ENCODE results near the gene AUTS2. TPM values are rescaled to one million over a fixed set of nuclear protein-coding genes. Genes with fewer than 3 reads are reported as not detected.
A peak's percentile ranks its signal among the peaks of the same experiment; 100 is the strongest.

The AUTS2 gene
- total RNA-seq, 1 donor from 2014 or later = 125 TPM

GRCh38 chr7:69968969-69969556 lies 370.8 kb downstream of the AUTS2 start:
- peaks cover 35% of the 10 kb centered on the region for H3K4me1 Mint-ChIP-seq (ENCODE audit: low read depth)
- H3K9me3 Mint-ChIP-seq (ENCODE audit: low read depth) = no peaks in the 10 kb centered on the region
- peak overlapping the region; percentile 41 for H3K4me3 Mint-ChIP-seq (ENCODE audit: low read depth)
- TF ChIP-seq, protein P1, sequence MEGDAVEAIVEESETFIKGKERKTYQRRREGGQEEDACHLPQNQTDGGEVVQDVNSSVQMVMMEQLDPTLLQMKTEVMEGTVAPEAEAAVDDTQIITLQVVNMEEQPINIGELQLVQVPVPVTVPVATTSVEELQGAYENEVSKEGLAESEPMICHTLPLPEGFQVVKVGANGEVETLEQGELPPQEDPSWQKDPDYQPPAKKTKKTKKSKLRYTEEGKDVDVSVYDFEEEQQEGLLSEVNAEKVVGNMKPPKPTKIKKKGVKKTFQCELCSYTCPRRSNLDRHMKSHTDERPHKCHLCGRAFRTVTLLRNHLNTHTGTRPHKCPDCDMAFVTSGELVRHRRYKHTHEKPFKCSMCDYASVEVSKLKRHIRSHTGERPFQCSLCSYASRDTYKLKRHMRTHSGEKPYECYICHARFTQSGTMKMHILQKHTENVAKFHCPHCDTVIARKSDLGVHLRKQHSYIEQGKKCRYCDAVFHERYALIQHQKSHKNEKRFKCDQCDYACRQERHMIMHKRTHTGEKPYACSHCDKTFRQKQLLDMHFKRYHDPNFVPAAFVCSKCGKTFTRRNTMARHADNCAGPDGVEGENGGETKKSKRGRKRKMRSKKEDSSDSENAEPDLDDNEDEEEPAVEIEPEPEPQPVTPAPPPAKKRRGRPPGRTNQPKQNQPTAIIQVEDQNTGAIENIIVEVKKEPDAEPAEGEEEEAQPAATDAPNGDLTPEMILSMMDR (IDR thresholded peaks at IDR 0.05; ENCODE audit: unreplicated experiment) = no peak
- H3K27ac Mint-ChIP-seq = no peak overlapping the region
- H3K27me3 Mint-ChIP-seq = no peaks in the 10 kb centered on the region
- no peak for DNase-seq (ENCODE audit: low spot score, unreplicated experiment)
- H3K36me3 Mint-ChIP-seq (ENCODE audit: insufficient read depth) = no peaks in the 10 kb centered on the region

GRCh38 chr7:69981646-69982045 lies 383.4 kb downstream of the AUTS2 start:
- H3K4me3 Mint-ChIP-seq (ENCODE audit: low read depth) = no peak overlapping the region
- peak overlapping the region; percentile 73 for H3K27ac Mint-ChIP-seq
- H3K9me3 Mint-ChIP-seq (ENCODE audit: low read depth) = peaks cover 8% of the 10 kb centered on the region
- H3K36me3 Mint-ChIP-seq (ENCODE audit: insufficient read depth) = peaks cover 7% of the 10 kb centered on the region
- TF ChIP-seq, protein P1 (IDR thresholded peaks at IDR 0.05; ENCODE audit: unreplicated experiment) = no peak
- no peaks in the 10 kb centered on the region for H3K27me3 Mint-ChIP-seq
- H3K4me1 Mint-ChIP-seq (ENCODE audit: low read depth) = peaks cover 29% of the 10 kb centered on the region
- DNase-seq (ENCODE audit: low spot score, unreplicated experiment) = no peak

DNA sequence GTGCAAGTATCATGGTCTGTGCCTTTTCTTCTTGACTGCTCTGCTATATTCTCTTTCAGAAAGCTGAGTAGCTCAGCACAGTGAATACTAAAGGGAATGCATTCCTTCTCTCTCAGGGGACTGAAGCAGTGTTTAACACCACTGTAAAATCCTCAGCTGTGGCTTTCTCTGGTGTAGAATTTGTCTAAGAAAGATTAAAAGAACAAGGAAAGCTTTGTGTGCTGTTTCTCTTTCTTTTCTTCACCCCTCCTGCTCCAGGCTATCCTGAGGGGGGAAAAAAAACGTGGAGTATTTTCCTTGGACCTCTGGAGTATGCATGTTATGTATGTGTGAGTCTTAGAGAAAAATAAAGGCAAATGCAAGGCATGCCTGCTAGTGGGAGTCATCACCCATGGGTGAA lies 383.9 kb downstream of the AUTS2 start:
- TF ChIP-seq, protein P1 (IDR thresholded peaks at IDR 0.05; ENCODE audit: unreplicated experiment) = no peak
- Mint-ChIP-seq H3K9me3 (ENCODE audit: low read depth) (peaks cover 3% of the 10 kb centered on the region), H3K4me1 (ENCODE audit: low read depth) (peaks cover 29% of the 10 kb centered on the region), H3K4me3 (ENCODE audit: low read depth) (no peak overlapping the region), H3K27me3 (no peaks in the 10 kb centered on the region), H3K36me3 (ENCODE audit: insufficient read depth) (peaks cover 5% of the 10 kb centered on the region), H3K27ac (peak overlapping the region; percentile 73)
- DNase-seq (ENCODE audit: low spot score, unreplicated experiment) = no peak

DNA sequence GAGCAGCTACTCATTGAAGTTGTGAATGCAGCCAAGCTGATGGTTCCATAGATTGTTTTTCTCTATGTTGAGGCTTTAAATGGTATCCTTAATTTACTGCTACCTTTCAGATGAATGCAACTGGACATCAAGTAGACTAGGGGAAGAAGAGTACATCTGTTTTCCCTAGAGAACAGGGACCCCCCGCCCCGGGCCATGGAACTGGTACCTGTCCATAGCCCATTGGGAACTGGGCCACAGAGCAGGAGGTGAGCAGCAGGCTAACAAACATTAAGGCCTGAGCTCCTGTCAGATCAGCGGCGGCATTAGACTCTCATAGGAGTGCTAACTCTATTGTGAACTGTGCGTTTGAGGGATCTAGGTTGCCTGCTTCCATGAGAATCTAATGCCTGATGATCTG lies 391.3 kb downstream of the AUTS2 start:
- TF ChIP-seq, protein P1 (IDR thresholded peaks at IDR 0.05; ENCODE audit: unreplicated experiment) = no peak
- Mint-ChIP-seq H3K36me3 (ENCODE audit: insufficient read depth) (peaks cover 4% of the 10 kb centered on the region), H3K4me3 (ENCODE audit: low read depth) (no peak overlapping the region), H3K4me1 (ENCODE audit: low read depth) (peaks cover 18% of the 10 kb centered on the region), H3K27me3 (no peaks in the 10 kb centered on the region), H3K27ac (no peak overlapping the region), H3K9me3 (ENCODE audit: low read depth) (peaks cover 5% of the 10 kb centered on the region)
- DNase-seq (ENCODE audit: low spot score, unreplicated experiment) = no peak

DNA sequence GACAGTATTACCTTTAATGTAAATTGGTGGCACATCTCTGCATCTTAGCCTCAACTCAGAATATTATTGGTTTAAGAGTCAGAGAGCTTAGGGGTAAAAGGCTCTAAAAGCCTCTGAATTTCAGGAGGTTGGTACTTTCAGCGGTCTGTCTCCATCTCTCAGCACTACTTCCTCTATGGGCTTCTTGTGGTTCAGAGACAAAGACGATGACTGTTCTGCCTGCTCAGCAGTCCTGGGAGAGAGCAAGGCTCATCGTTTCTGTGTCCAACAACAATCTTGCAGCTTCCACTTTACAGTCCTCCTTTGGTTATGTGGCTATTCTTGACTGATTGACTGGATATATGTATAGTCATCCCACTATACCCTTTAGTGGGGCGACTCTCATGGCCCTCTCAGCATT lies 394.7 kb downstream of the AUTS2 start:
- Mint-ChIP-seq H3K4me1 (ENCODE audit: low read depth) (peaks cover 30% of the 10 kb centered on the region), H3K27ac (no peak overlapping the region), H3K9me3 (ENCODE audit: low read depth) (peaks cover 4% of the 10 kb centered on the region), H3K4me3 (ENCODE audit: low read depth) (no peak overlapping the region), H3K27me3 (no peaks in the 10 kb centered on the region), H3K36me3 (ENCODE audit: insufficient read depth) (peaks cover 3% of the 10 kb centered on the region)
- DNase-seq (ENCODE audit: low spot score, unreplicated experiment) = no peak
- TF ChIP-seq, protein P1 (IDR thresholded peaks at IDR 0.05; ENCODE audit: unreplicated experiment) = no peak
